K562 (cell line): ENCODE results near the gene TNFRSF11A. TPM values are rescaled to one million over a fixed set of nuclear protein-coding genes. Genes with fewer than 3 reads are reported as not detected.

Experiments
- ATAC-seq: fragments of 200-7000 bp; cut with Tn5 transposase; 3 replicates; pipeline ENCODE4 v1.9.1; 2020; ENCODE audit warnings: moderate library complexity
- BruUV-seq: library from RNA; stranded (reverse); fragments of 400-500 nt; replicated peaks from 2 replicates; lab custom pipeline; 2021; lab: Mats Ljungman, UMichigan
- CTCF ChIA-PET: fragments of 300-600 bp; formaldehyde crosslinking; extraction: SDS; loops from one replicate; lab custom pipeline; 2021; ENCODE audit warnings: low intra/inter-chr PET ratio; lab: Yijun Ruan, JAX
- POLR2A ChIA-PET: fragments of 300-600, 350-650 bp; sonication (Branson Sonifier 250); formaldehyde crosslinking; extraction: SDS; loops from one replicate; lab custom pipeline; 2021; ENCODE audit warnings: antibody characterized with exemption, inconsistent platforms; lab: Yijun Ruan, JAX
- DNase-seq, 4 experiments: peaks; one replicate each; pipeline versions ENCODE4 v3.0.0 to v3.0.0-alpha.2; 2011 to 2018; ENCODE audit warnings: low spot score in 3 of 4, mixed read lengths in 3 of 4; ENCODE audit errors: extremely low read depth in 1 of 4
- FAIRE-seq: peaks from 2 replicates; lab custom pipeline; 2011; peaks lifted over from hg19 to GRCh38; lab: Jason Lieb, UNC
- H2AFZ ChIP-seq: 2 replicates; pipeline ENCODE4 v1.6.0; 2011; ENCODE audit warnings: low read depth, low read length, control low read depth, inconsistent platforms
- H3K27ac ChIP-seq: fragments of 200-600 bp; 3 replicates; pipeline ENCODE4 v1.8.0; 2011; ENCODE audit warnings: low read depth, mild to moderate bottlenecking, control low read depth, inconsistent platforms, low read length, moderate library complexity, mixed read lengths; ENCODE audit errors: extremely low read depth
- H3K27me3 ChIP-seq, 2 experiments: fragments of 300-600 bp in 1 of 2; 2 replicates in 1 of 2; 3 replicates in 1 of 2; pipeline versions ENCODE4 v1.6.0 to v1.8.0; 2011; ENCODE audit warnings: inconsistent platforms in 2 of 2, low read length in 2 of 2, mild to moderate bottlenecking in 1 of 2, mixed read lengths in 1 of 2, moderate library complexity in 1 of 2; ENCODE audit not compliant: control insufficient read depth in 2 of 2, insufficient read depth in 2 of 2
- H3K36me3 ChIP-seq: fragments of 300-600 bp; 3 replicates; pipeline ENCODE4 v1.8.0; 2011; ENCODE audit warnings: mild to moderate bottlenecking, low read length, inconsistent platforms; ENCODE audit not compliant: control insufficient read depth, insufficient read depth
- H3K4me1 ChIP-seq, 2 experiments: fragments of 200-600 bp in 1 of 2; replicated peaks in 1 of 2; 2 replicates in 1 of 2; 3 replicates in 1 of 2; pipeline versions ENCODE4 v1.5.1 to v1.8.0; 2011; ENCODE audit warnings: inconsistent platforms in 2 of 2, low read length in 2 of 2, mild to moderate bottlenecking in 1 of 2, mixed read lengths in 1 of 2, moderate library complexity in 1 of 2; ENCODE audit not compliant: control insufficient read depth in 2 of 2, insufficient read depth in 2 of 2
- H3K4me2 ChIP-seq: 2 replicates; pipeline ENCODE4 v1.6.1; 2011; ENCODE audit warnings: low read length, control low read depth, inconsistent platforms, mixed read lengths; ENCODE audit not compliant: insufficient read depth
- H3K4me3 ChIP-seq: fragments of 200-600 bp; sonication (generic), shearing (Covaris generic); 2 replicates; pipeline ENCODE4 v1.5.1; 2016; ENCODE audit warnings: control low read depth, inconsistent platforms
- H3K79me2 ChIP-seq: fragments of 200-600 bp; 3 replicates; pipeline ENCODE4 v1.8.0; 2011; ENCODE audit warnings: low read length, inconsistent platforms; ENCODE audit not compliant: control insufficient read depth, insufficient read depth
- H3K9ac ChIP-seq, 2 experiments: 2 replicates each; pipeline versions ENCODE4 v1.6.0 to v1.6.1; 2011; ENCODE audit warnings: low read depth in 2 of 2, low read length in 2 of 2, control low read depth in 1 of 2, inconsistent platforms in 1 of 2, mild to moderate bottlenecking in 1 of 2, mixed read lengths in 1 of 2; ENCODE audit not compliant: insufficient read depth in 1 of 2
- H3K9me1 ChIP-seq: one replicate; pipeline ENCODE4 v1.6.0; 2011; ENCODE audit warnings: inconsistent platforms, mild to moderate bottlenecking, low read length, moderate library complexity; ENCODE audit not compliant: control insufficient read depth, insufficient read depth
- H3K9me3 ChIP-seq: replicated peaks from 2 replicates; pipeline ENCODE4 v1.5.1; 2011; ENCODE audit warnings: low read depth, low read length, inconsistent platforms; ENCODE audit not compliant: control insufficient read depth, insufficient read depth
- H4K20me1 ChIP-seq: replicated peaks from 2 replicates; pipeline ENCODE4 v1.6.1; 2011; ENCODE audit warnings: low read length, inconsistent platforms, mixed read lengths; ENCODE audit not compliant: control insufficient read depth, insufficient read depth
- CHCHD3 ChIP-seq: fragments of 250-450 bp; sonication (Bioruptor Pico); IDR thresholded peaks from 2 replicates; pipeline ENCODE4 v2.1.2; 2022; ENCODE audit warnings: mild to moderate bottlenecking
- E2F3 ChIP-seq: fragments of 250-450 bp; sonication (Bioruptor Pico); IDR thresholded peaks from 2 replicates; pipeline ENCODE4 v1.4.0; 2020; ENCODE audit warnings: mild to moderate bottlenecking
- E2F4 ChIP-seq: sonication (generic); formaldehyde crosslinking; IDR thresholded peaks from 2 replicates; pipeline ENCODE4 v1.8.0; 2022; ENCODE audit warnings: mild to moderate bottlenecking, low read depth, missing genetic modification reagents
- ELF4 ChIP-seq: fragments of 450-650 bp; formaldehyde crosslinking; IDR thresholded peaks from 2 replicates; pipeline ENCODE4 v1.4.0; 2022; ENCODE audit warnings: missing genetic modification characterization
- MEIS2 ChIP-seq: fragments of 450-650 bp; IDR thresholded peaks from 2 replicates; pipeline ENCODE4 v1.6.1; 2014; ENCODE audit warnings: mild to moderate bottlenecking; ENCODE audit not compliant: partially characterized antibody
- NCOR1 ChIP-seq: fragments of 450-650 bp; IDR thresholded peaks from 2 replicates; pipeline ENCODE4 v1.6.1; 2016; ENCODE audit warnings: mild to moderate bottlenecking, moderate library complexity
- SLC30A9 ChIP-seq: fragments of 250-450 bp; sonication (Bioruptor Pico); IDR thresholded peaks from 2 replicates; pipeline ENCODE4 v1.8.0; 2022; ENCODE audit warnings: mild to moderate bottlenecking, moderate library complexity
- USF2 ChIP-seq: sonication (generic); formaldehyde crosslinking; IDR thresholded peaks from 2 replicates; pipeline ENCODE4 v1.5.0; 2020; ENCODE audit warnings: missing genetic modification reagents
- WGBS: fragments of 100-300 bp; shearing (Covaris generic); methylation state at CpG from one replicate; pipeline ENCODE4 v1.1.6; 2016; ENCODE audit warnings: low coverage, mixed read lengths; ENCODE audit not compliant: insufficient coverage; ENCODE audit errors: missing lambda C conversion rate; 5-methylcytosine and 5-hydroxymethylcytosine counted together
- in situ Hi-C: fragments of 300-500 bp; cut with MboI; formaldehyde crosslinking; loops from 4 replicates; pipeline ENCODE4 v1.15.0; 2018; ENCODE audit warnings: inconsistent platforms, mixed read lengths
- intact Hi-C: fragments of 100-400 bp; cut with micrococcal nuclease; formaldehyde crosslinking; loops from 2 replicates; pipeline ENCODE4 v1.14.2; 2022
- polyA plus RNA-seq, 8 experiments: library from polyadenylated mRNA; depleted of rRNA in 4 of 8; stranded (reverse) in 5 of 8; unstranded in 3 of 8; fragments of >200 nt; fragmentation: Nextera tagmentation in 2 of 8; fragmentation: Illumina TruSeq in 1 of 8; extraction: Ambion mirVana in 2 of 8; extraction: Trizol in 1 of 8; gene quantifications; 2 replicates each; pipeline versions ENCODE4 v1.2.1 to v1.2.3, GENCODE V29; 2011 to 2014; ENCODE audit warnings: inconsistent platforms in 1 of 8, missing spikeins in 1 of 8
- total RNA-seq, 7 experiments: library from RNA; depleted of rRNA in 6 of 7; stranded (reverse); fragments of >200 nt in 6 of 7; fragmentation: Illumina TruSeq in 2 of 7; extraction: Trizol in 2 of 7; gene quantifications; 2 replicates each; pipeline versions ENCODE4 v1.2.1 to v1.2.3, GENCODE V29; 2011 to 2021; ENCODE audit warnings: low replicate concordance in 1 of 7
- TF ChIP-seq, protein P1 (sequence below): fragments of 450-650 bp; IDR thresholded peaks from 2 replicates; pipeline ENCODE4 v1.6.1; 2016
- TF ChIP-seq, protein P2 (sequence below), 2 experiments: fragments of 450-650 bp; IDR thresholded peaks; 2 replicates each; pipeline ENCODE4 v1.6.1; 2018; ENCODE audit warnings: mild to moderate bottlenecking in 2 of 2, low read depth in 1 of 2; ENCODE audit not compliant: partially characterized antibody in 2 of 2

Gene TNFRSF11A
- total and polyA plus RNA-seq, 9 of the 15 experiments (the other 6 are each of a cell fraction or from before 2014, with no cell fraction given), result 0.03 to 0.06 (median 0.04) TPM; not detected in 6

GRCh38 chr18:62438018-62438329 lies 112.9 kb downstream of the TNFRSF11A start:
- Histone ChIP-seq H3K36me3 (no peaks in the 10 kb centered on the region), H4K20me1 (no peaks in the 10 kb centered on the region), H3K9me3 (no peaks in the 10 kb centered on the region), H3K27me3 (no peaks in the 10 kb centered on the region), H3K9ac (peak overlapping the region in 1 of 2 experiments; percentile 7; a peak in 1 of 4 replicates), H3K27ac (no peak overlapping the region), H3K79me2 (no peaks in the 10 kb centered on the region), H3K4me1 (peaks cover 8% of the 10 kb centered on the region in 2 experiments; a peak in 4 of 5 replicates), H3K4me2 (peak overlapping the region; percentile 32), H3K4me3 (no peak overlapping the region), H3K9me1 (no peaks in the 10 kb centered on the region), H2AFZ (peak overlapping the region; percentile 70)
- in situ Hi-C loops, result no loop called here
- ATAC-seq, result peak; percentile 67
- no peak for FAIRE-seq
- ChIA-PET POLR2A (interaction anchor here (0.7 to 1.4 kb wide), 2 partner anchors 12 to 543 kb away, joined by 4 read pairs; no protein-coding TSS in a partner anchor), CTCF (no interaction called here)
- intact Hi-C loops, result no loop called here
- BruUV-seq, result no TSS peak
- peak in 2 of 4 experiments; percentile 29 to 34 for DNase-seq
- WGBS, result 4% methylated on average over 6 of the region's 10 CpGs
- no peak for TF ChIP-seq E2F3 (CRISPR knock-in tag)
- no peak for TF ChIP-seq ELF4
- TF ChIP-seq NCOR1, result no peak
- no peak for TF ChIP-seq E2F4 (CRISPR knock-in tag)
- no peak for TF ChIP-seq SLC30A9
- TF ChIP-seq, protein P1, sequence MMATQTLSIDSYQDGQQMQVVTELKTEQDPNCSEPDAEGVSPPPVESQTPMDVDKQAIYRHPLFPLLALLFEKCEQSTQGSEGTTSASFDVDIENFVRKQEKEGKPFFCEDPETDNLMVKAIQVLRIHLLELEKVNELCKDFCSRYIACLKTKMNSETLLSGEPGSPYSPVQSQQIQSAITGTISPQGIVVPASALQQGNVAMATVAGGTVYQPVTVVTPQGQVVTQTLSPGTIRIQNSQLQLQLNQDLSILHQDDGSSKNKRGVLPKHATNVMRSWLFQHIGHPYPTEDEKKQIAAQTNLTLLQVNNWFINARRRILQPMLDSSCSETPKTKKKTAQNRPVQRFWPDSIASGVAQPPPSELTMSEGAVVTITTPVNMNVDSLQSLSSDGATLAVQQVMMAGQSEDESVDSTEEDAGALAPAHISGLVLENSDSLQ, result peak; percentile 85
- TF ChIP-seq CHCHD3 (CRISPR knock-in tag), result no peak
- TF ChIP-seq, protein P2, sequence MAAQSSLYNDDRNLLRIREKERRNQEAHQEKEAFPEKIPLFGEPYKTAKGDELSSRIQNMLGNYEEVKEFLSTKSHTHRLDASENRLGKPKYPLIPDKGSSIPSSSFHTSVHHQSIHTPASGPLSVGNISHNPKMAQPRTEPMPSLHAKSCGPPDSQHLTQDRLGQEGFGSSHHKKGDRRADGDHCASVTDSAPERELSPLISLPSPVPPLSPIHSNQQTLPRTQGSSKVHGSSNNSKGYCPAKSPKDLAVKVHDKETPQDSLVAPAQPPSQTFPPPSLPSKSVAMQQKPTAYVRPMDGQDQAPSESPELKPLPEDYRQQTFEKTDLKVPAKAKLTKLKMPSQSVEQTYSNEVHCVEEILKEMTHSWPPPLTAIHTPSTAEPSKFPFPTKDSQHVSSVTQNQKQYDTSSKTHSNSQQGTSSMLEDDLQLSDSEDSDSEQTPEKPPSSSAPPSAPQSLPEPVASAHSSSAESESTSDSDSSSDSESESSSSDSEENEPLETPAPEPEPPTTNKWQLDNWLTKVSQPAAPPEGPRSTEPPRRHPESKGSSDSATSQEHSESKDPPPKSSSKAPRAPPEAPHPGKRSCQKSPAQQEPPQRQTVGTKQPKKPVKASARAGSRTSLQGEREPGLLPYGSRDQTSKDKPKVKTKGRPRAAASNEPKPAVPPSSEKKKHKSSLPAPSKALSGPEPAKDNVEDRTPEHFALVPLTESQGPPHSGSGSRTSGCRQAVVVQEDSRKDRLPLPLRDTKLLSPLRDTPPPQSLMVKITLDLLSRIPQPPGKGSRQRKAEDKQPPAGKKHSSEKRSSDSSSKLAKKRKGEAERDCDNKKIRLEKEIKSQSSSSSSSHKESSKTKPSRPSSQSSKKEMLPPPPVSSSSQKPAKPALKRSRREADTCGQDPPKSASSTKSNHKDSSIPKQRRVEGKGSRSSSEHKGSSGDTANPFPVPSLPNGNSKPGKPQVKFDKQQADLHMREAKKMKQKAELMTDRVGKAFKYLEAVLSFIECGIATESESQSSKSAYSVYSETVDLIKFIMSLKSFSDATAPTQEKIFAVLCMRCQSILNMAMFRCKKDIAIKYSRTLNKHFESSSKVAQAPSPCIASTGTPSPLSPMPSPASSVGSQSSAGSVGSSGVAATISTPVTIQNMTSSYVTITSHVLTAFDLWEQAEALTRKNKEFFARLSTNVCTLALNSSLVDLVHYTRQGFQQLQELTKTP (IDR thresholded peaks at IDR 0.05; ENCODE audit: low read depth in 1 of 2, partially characterized antibody in 2 of 2), result no peak
- peak; percentile 86 for TF ChIP-seq MEIS2
- TF ChIP-seq USF2 (CRISPR knock-in tag), result no peak
